ENCODE results near the gene CNPY2.

CNPY2 gene

DNA sequence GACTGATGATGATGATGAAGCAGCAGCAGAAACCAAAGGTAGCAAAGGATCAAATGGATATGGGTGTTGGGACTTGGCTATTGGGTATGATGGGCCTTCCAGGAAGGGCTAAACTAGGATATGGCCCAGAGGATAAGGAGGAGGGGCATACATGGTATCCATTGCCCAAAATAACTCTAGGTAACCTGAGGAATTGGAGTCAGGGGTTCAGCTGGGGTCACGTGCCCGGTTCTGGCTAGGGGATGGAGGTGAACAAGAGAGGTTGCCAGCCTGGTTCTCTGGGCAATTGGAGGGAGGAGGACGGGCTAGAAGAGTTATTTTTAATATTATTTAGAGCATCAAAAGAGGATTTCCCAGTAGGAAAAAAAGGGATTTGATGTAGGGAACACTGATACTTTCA is 54.9 kb downstream of the CNPY2 start:
- TF ChIP-seq, protein P1, sequence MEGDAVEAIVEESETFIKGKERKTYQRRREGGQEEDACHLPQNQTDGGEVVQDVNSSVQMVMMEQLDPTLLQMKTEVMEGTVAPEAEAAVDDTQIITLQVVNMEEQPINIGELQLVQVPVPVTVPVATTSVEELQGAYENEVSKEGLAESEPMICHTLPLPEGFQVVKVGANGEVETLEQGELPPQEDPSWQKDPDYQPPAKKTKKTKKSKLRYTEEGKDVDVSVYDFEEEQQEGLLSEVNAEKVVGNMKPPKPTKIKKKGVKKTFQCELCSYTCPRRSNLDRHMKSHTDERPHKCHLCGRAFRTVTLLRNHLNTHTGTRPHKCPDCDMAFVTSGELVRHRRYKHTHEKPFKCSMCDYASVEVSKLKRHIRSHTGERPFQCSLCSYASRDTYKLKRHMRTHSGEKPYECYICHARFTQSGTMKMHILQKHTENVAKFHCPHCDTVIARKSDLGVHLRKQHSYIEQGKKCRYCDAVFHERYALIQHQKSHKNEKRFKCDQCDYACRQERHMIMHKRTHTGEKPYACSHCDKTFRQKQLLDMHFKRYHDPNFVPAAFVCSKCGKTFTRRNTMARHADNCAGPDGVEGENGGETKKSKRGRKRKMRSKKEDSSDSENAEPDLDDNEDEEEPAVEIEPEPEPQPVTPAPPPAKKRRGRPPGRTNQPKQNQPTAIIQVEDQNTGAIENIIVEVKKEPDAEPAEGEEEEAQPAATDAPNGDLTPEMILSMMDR (IDR thresholded peaks at IDR 0.05): no peak
- no peak overlapping the region for H3K27ac ChIP-seq
- peaks cover 19 to 22% of the 10 kb centered on the region in 2 experiments for H3K4me1 ChIP-seq (ENCODE audit: control insufficient read depth in 1 of 2, insufficient read depth in 1 of 2, low read depth in 1 of 2, low read length in 1 of 2)

DNA sequence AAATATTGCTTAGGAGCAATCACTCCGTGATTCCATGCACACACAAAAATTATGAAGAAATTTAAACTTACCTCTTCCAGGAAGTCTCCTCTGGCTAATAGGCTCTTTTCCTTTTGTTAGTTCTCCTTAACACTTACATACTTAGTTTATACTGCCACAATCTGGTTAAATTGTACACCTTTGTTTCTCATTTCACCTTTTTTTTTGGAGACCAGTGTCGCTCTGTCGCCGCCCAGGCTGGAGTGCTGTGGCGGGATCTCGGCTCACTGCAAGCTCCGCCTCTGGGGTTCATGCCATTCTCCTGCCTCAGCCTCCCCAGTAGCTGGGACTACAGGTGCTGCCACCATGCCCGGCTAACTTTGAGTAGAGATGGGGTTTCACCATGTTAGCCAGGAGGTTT is 55.4 kb downstream of the CNPY2 start:
- Histone ChIP-seq H3K9me3 (no peaks in the 10 kb centered on the region), H3K4me1 (ENCODE audit: control insufficient read depth in 1 of 2, insufficient read depth in 1 of 2, low read depth in 1 of 2, low read length in 1 of 2) (peaks cover 15 to 19% of the 10 kb centered on the region in 2 experiments), H3K27me3 (no peaks in the 10 kb centered on the region), H3K27ac (no peak overlapping the region), H3K36me3 (peaks cover 9% of the 10 kb centered on the region), H3K4me3 (ENCODE audit: low read depth in 1 of 2, low read length in 1 of 2) (no peak overlapping the region)
- TF ChIP-seq, protein P1 (IDR thresholded peaks at IDR 0.05): no peak

More for the DNA sequence above, 54.9 kb downstream of the CNPY2 start:
- Histone ChIP-seq H3K36me3 (peaks cover 4% of the 10 kb centered on the region), H3K9me3 (no peaks in the 10 kb centered on the region), H3K4me3 (ENCODE audit: low read depth in 1 of 2, low read length in 1 of 2) (no peak overlapping the region), H3K27me3 (no peaks in the 10 kb centered on the region)

Data from neutrophil (primary cell).